GM18511 (cell line): ENCODE data around the gene ATP8A2.
"Not testable (repeated sequence)": the region's sequence is repeated elsewhere in the genome, so short reads cannot be mapped to it uniquely, and the experiment has no call there.

Experiments
- ATAC-seq: cut with Tn5 transposase; IDR thresholded peaks from one replicate; pipeline ENCODE4 v1.9.1; 2021; ENCODE audit warnings: mild to moderate bottlenecking, moderate library complexity; ENCODE audit not compliant: unreplicated experiment

ATP8A2 gene

DNA sequence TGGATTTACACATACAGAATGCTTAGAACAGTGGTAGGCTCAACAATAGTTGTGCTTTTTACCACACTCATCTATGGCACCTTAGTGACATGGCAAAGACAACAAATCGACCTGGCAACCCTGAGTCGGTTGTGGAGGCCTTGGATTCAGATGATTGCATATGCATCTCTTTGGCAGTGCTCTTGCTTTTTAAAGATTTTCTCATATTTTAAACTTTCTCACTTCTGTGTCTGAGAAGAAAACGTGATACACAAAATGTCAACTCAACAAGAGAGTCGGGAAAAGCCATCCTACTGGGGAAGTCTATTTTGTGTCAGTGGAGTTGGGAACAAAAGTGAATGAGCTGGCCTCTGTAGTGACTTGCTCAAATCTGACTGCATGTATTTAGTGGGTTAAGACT lies 85.8 kb downstream of the ATP8A2 start:
- no peak for ATAC-seq

DNA sequence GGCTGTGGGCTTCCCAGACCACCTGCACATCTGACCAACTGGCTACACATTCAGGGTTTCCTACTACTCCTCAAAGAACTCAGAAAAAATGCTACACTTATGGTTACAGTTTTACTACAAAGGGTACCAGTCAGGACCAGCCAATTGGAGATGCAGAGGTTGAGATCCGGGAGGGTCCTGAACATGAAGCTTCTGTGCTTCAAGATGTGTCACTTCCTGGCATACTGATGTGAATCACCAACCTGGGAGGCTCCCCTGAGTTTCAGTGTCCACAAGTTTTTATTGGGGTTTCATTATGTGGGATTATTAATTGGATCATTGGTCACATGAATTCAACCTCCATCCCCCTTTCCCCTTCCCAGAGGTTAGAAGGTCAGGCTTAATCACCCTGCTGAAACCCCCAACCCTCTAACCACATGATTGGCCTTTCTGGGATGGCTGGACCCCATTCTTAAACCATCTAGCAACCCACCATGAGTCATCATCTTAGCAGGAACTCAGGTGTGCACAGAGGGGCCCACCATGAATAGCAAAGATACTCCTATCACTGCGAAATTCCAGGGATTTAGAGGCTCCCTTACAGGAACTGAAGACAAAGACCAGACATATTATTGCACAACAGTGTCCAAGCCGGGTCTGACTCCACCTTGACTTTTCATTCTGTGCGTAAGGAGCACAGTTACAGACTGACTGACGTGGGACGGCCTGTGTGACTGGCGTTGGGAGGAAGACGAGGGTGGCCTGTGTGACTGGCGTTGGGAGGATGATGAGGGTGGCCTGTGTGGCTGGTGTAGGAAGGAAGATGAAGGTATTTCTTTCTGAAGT lies 90.7 kb downstream of the ATP8A2 start:
- ATAC-seq: no peak

- no peak for ATAC-seq
Observed at GRCh38 chr13:25463496-25463895, 91.7 kb downstream of the ATP8A2 start.

- no peak for ATAC-seq
Observed at GRCh38 chr13:25466880-25467279, 95.1 kb downstream of the ATP8A2 start.

DNA sequence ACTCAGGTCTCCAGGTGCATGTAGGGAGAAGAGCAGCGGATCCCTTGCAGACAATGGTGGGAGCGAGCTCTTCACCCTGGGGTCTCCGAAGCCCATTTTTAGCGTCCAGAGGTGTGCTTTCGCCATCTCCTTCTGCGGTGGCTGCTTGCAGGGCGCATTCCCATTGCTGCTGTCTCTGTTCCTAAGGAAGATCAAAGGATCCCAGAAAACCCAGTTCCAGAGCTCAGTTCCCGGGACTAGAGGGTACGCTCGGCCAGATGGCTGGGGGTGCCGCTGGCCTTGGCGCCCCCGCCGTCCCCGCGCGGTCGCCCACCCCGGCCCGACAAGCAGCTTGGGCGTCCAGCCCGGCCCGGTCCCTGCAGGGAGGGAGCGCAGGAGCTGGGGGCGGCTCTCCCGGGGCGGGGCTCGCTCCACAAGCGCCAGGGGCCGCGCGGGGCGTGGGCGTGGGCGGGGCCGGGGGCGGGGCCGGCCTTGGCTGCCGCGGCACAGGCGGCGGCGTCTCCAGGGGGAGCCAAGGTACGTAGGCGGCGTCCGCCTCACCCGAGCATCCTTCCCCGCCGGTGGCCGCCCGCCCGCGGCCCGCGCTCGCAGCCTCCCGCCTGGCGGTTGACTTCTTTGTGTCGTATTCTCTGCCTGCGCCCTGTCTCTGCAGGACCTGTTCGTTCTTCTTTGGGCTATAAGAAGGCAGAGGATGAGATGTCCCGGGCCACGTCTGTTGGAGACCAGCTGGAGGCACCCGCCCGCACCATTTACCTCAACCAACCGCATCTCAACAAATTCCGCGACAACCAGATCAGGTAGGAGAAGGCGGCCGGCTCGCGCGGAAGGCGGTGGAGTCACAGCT lies 96.8 kb downstream of the ATP8A2 start:
- no peak for ATAC-seq

DNA sequence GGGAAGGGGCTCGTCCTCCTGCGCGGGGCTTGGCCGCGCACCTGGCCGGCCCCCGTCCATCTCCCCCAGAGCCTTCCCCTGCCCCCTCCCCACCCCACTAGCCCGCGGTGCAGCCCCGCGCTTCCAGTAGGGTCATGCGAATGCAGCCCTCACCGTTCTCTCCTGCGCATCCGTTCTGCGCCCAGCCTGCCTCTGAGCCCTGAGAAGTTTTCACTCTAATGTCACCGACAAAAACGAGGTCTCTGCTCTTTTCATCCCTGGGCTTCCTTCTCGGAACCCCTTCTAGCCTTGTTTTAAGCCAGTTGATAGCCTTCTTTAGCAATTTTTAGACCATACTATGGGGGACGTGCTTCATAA lies 97.4 kb downstream of the ATP8A2 start:
- no peak for ATAC-seq

- no peak for ATAC-seq
Observed at GRCh38 chr13:25473864-25474263, 102.1 kb downstream of the ATP8A2 start.

- ATAC-seq: no peak
Observed at GRCh38 chr13:25478186-25478585, 106.4 kb downstream of the ATP8A2 start.

GRCh38 chr13:25489238-25489637 lies 117.5 kb downstream of the ATP8A2 start:
- no peak for ATAC-seq

DNA sequence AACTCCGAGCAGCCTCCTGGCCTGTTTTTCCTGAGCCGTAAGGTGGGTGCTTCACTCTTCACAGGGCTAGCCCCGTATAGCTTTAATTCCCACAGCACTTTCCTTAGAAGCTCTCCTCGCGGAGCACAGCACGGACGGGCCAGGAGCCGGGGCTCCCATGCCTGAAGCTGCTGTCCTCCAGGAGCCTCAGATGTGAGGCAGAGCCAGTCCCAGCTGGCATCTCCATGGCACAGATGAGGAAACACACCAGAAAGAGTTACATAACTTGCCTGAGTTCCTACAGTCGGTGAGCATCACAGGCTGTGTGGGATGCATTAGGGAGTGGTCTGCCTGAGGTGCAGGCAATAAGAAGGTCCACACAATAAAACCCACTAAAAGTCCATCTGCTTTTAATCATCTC lies 118.5 kb downstream of the ATP8A2 start:
- ATAC-seq: no peak

DNA sequence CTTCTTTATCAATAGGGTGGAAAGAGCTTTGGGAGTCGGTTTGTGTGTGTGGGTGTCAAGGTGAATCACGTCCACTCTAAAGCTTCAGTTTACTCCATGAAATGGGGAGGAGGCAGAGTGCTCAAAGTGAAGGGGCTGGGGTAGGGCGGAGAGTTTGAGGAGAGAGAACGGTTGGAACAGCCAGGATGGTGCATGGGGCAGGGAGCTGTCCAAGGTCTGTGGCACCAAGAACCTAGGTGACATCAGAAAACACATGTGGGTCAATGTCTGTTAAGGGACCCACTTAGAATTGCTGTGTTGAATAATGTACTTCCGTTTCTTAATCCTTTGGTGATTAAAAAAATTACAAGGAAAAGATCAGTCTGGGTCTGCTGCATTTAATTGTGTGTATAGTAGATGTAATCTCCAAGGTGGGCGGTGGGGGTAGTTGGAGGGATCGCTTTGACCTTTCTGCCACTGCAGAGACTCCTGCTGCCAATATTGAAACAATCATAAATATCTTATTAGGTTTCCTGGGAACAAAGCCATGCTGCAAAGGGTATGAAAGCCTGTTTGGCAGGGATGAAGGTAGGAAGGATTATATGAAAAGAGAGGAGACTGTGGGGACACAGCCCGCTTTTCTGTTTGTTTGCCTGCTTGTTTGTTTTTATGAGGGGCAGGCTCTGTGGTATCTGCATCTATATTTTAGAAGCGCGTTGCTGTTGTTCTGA lies 122.3 kb downstream of the ATP8A2 start:
- ATAC-seq: no peak

GRCh38 chr13:25494698-25495411 lies 123.1 kb downstream of the ATP8A2 start:
- ATAC-seq: no peak

- ATAC-seq: no peak
Observed at GRCh38 chr13:25501231-25501630, 129.5 kb downstream of the ATP8A2 start.

GRCh38 chr13:25502031-25502430 lies 130.3 kb downstream of the ATP8A2 start:
- no peak for ATAC-seq

DNA sequence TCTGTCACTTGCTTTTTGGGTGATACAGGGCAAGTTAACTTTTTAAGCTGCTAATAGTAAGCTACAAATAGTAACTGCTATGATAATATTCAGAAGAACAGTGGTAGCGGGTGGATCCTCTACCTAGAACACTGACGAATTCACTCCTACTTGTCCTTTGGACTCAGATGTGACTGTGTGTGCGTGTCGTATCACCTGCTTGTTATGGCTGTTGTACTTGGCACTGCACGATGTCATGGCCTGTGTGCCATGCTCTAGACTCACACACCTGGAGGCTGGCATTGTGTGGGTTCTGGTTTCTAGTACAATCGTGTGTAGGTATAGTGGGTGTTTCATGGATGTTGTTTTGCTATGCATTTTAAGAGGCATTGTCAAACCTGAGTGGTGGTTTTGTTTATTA lies 130.8 kb downstream of the ATP8A2 start:
- ATAC-seq: no peak

GRCh38 chr13:25503856-25504255 lies 132.1 kb downstream of the ATP8A2 start:
- ATAC-seq: no peak

- ATAC-seq: no peak
Observed at GRCh38 chr13:25507841-25508240, 136.1 kb downstream of the ATP8A2 start.

DNA sequence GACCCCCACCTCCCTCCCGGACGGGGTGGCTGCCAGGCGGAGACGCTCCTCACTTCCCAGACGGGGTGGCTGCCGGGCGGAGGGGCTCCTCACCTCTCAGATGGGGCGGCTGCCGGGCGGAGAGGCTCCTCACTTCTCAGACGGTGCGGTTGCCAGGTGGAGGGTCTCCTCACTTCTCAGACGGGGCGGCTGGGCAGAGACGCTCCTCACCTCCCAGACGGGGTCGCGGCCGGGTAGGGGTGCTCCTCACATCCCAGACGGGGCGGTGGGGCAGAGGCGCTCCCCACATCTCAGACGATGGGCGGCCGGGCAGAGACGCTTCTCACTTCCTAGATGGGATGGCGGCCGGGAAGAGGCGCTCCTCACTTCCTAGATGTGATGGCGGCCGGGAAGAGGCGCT lies 141.3 kb downstream of the ATP8A2 start:
- not testable (repeated sequence) for ATAC-seq

GRCh38 chr13:25518441-25518840 lies 146.7 kb downstream of the ATP8A2 start:
- ATAC-seq: no peak

- ATAC-seq: peak; percentile 46
Observed at GRCh38 chr13:25525884-25526283, 154.1 kb downstream of the ATP8A2 start.

DNA sequence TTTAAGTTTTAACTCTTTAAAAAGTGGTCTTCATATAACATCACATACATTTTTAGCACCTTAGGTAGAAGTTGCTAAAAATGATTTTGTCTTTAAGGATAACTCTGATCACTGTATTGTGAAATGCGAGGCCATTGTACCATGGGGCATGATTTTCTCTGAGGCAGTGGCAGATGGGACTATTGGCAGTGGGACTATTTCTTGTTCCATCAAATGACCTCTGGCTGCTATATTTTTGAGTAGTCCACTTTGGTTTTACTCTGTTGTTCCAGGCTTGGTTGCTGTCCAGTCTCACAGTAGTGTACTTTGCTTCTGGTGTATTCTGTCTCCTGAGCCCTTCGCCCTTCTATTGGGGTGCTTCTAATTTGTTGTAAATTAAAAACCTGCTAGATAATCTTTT lies 156.5 kb downstream of the ATP8A2 start:
- ATAC-seq: no peak
